HUES48 (cell line): Measurements from ENCODE around the gene GRAP.

Source experiments
- H3K27ac ChIP-seq: one replicate; pipeline ENCODE4 v1.7.0; 2013; ENCODE audit warnings: low read depth, low read length, inconsistent platforms
- H3K27me3 ChIP-seq: 2 replicates; pipeline ENCODE4 v1.6.1; 2013; ENCODE audit warnings: mild to moderate bottlenecking, low read length; ENCODE audit not compliant: control insufficient read depth, insufficient read depth
- H3K36me3 ChIP-seq: 2 replicates; pipeline ENCODE4 v1.6.1; 2013; ENCODE audit warnings: low read length; ENCODE audit not compliant: control insufficient read depth, insufficient read depth
- H3K4me1 ChIP-seq: 2 replicates; pipeline ENCODE4 v1.6.1; 2013; ENCODE audit warnings: mild to moderate bottlenecking, low read length; ENCODE audit not compliant: control insufficient read depth, insufficient read depth
- H3K4me3 ChIP-seq: 2 replicates; pipeline ENCODE4 v1.5.1; 2013; ENCODE audit warnings: mild to moderate bottlenecking, low read depth, low read length
- H3K9ac ChIP-seq: 2 replicates; pipeline ENCODE4 v1.6.1; 2013; ENCODE audit warnings: mild to moderate bottlenecking, low read depth, low read length, moderate library complexity
- H3K9me3 ChIP-seq: 2 replicates; pipeline ENCODE4 v1.6.1; 2013; ENCODE audit warnings: low read length; ENCODE audit not compliant: control insufficient read depth, insufficient read depth

Gene GRAP

GRCh38 chr17:19006698-19007097 is 40.1 kb downstream of the GRAP start:
- H3K4me1 ChIP-seq = peaks cover 15% of the 10 kb centered on the region

GRCh38 chr17:19005789-19006430 is 40.8 kb downstream of the GRAP start:
- Histone ChIP-seq H3K4me1 (peaks cover 15% of the 10 kb centered on the region), H3K27ac (no peak overlapping the region), H3K36me3 (peaks cover 24% of the 10 kb centered on the region), H3K4me3 (no peak overlapping the region), H3K9ac (no peak overlapping the region), H3K27me3 (no peaks in the 10 kb centered on the region), H3K9me3 (0 out of 2 replicates have a peak, but pooled peaks cover 6% of the 10 kb centered on the region)

More at GRCh38 chr17:19006698-19007097, 40.1 kb downstream of the GRAP start:
- no peaks in the 10 kb centered on the region for H3K27me3 ChIP-seq
- H3K9ac ChIP-seq = no peak overlapping the region
- H3K27ac ChIP-seq = no peak overlapping the region
- peaks cover 16% of the 10 kb centered on the region for H3K36me3 ChIP-seq
- 0 out of 2 replicates have a peak, but pooled peaks cover 6% of the 10 kb centered on the region for H3K9me3 ChIP-seq
- no peak overlapping the region for H3K4me3 ChIP-seq

GRCh38 chr17:19005137-19005773 is 41.5 kb downstream of the GRAP start:
- Histone ChIP-seq H3K36me3 (peaks cover 30% of the 10 kb centered on the region), H3K9me3 (0 out of 2 replicates have a peak, but pooled peaks cover 6% of the 10 kb centered on the region), H3K4me3 (peak overlapping the region; percentile 90), H3K27me3 (no peaks in the 10 kb centered on the region), H3K4me1 (peaks cover 15% of the 10 kb centered on the region), H3K9ac (peak overlapping the region; percentile 74), H3K27ac (peak overlapping the region; percentile 90)

- Histone ChIP-seq H3K4me1 (peaks cover 15% of the 10 kb centered on the region), H3K9ac (peak within 1 kb of the TSS; percentile 74)
These were observed 42.2 kb downstream of the GRAP start, which contains the start of gene FAM83G for GRCh38 chr17:19004421-19005136. Gene FAM83G, minus strand, starts transcription at chr17:19004764. Its CDS starts 723 bp downstream, at chr17:19004041.

GRCh38 chr17:19003543-19004420 is 43.0 kb downstream of the GRAP start:
- Histone ChIP-seq H3K9me3 (0 out of 2 replicates have a peak, but pooled peaks cover 6% of the 10 kb centered on the region), H3K4me1 (peaks cover 15% of the 10 kb centered on the region), H3K9ac (peak overlapping the region; percentile 63), H3K4me3 (peak overlapping the region; percentile 90), H3K36me3 (peaks cover 41% of the 10 kb centered on the region), H3K27me3 (no peaks in the 10 kb centered on the region), H3K27ac (peak overlapping the region; percentile 90)

More at GRCh38 chr17:19004421-19005136, 42.2 kb downstream of the GRAP start, which contains the start of gene FAM83G:
- no peaks in the 10 kb centered on the region for H3K27me3 ChIP-seq
- H3K27ac ChIP-seq = peak within 1 kb of the TSS; percentile 90
- H3K36me3 ChIP-seq = peaks cover 37% of the 10 kb centered on the region
- H3K4me3 ChIP-seq = peak within 1 kb of the TSS; percentile 90
- 0 out of 2 replicates have a peak, but pooled peaks cover 6% of the 10 kb centered on the region for H3K9me3 ChIP-seq

GRCh38 chr17:19002805-19003542 is 43.8 kb downstream of the GRAP start:
- H3K27me3 ChIP-seq = no peaks in the 10 kb centered on the region
- peaks cover 15% of the 10 kb centered on the region for H3K4me1 ChIP-seq
- no peak overlapping the region for H3K27ac ChIP-seq
- H3K9me3 ChIP-seq = 0 out of 2 replicates have a peak, but pooled peaks cover 6% of the 10 kb centered on the region
- no peak overlapping the region; the same call in 1 of the 2 replicates for H3K9ac ChIP-seq
- peak overlapping the region; percentile 90 for H3K4me3 ChIP-seq
- H3K36me3 ChIP-seq = peaks cover 41% of the 10 kb centered on the region

- H3K9me3 ChIP-seq = 0 out of 2 replicates have a peak, but pooled peaks cover 6% of the 10 kb centered on the region
- H3K9ac ChIP-seq = no peak overlapping the region
- H3K27ac ChIP-seq = no peak overlapping the region
- H3K4me1 ChIP-seq = peaks cover 15% of the 10 kb centered on the region
- no peak overlapping the region for H3K4me3 ChIP-seq
- H3K27me3 ChIP-seq = no peaks in the 10 kb centered on the region
- peaks cover 41% of the 10 kb centered on the region for H3K36me3 ChIP-seq
These were observed 44.7 kb downstream of the GRAP start for GRCh38 chr17:19001907-19002590.

GRCh38 chr17:19000531-19001325 is 46.0 kb downstream of the GRAP start:
- H3K4me3 ChIP-seq = no peak overlapping the region
- peaks cover 41% of the 10 kb centered on the region for H3K36me3 ChIP-seq
- no peaks in the 10 kb centered on the region for H3K9me3 ChIP-seq
- H3K4me1 ChIP-seq = peaks cover 15% of the 10 kb centered on the region
- H3K9ac ChIP-seq = no peak overlapping the region
- H3K27ac ChIP-seq = no peak overlapping the region
- H3K27me3 ChIP-seq = no peaks in the 10 kb centered on the region

- no peaks in the 10 kb centered on the region for H3K27me3 ChIP-seq
- H3K9ac ChIP-seq = no peak overlapping the region
- no peak overlapping the region for H3K4me3 ChIP-seq
- peaks cover 41% of the 10 kb centered on the region for H3K36me3 ChIP-seq
- H3K27ac ChIP-seq = no peak overlapping the region
- no peaks in the 10 kb centered on the region for H3K9me3 ChIP-seq
- H3K4me1 ChIP-seq = peaks cover 11% of the 10 kb centered on the region; the same call in 1 of the 2 replicates
These were observed 46.8 kb downstream of the GRAP start for GRCh38 chr17:18999911-19000310.
